WTC11 (cell line): Measurements from ENCODE around the gene KPNA3.

ENCODE experiments used
- CTCF ChIP-seq: fragments of 200-600 bp; IDR thresholded peaks from 2 replicates; pipeline ENCODE4 v1.8.0; 2022; ENCODE audit warnings: antibody characterized with exemption
- ELF4 ChIP-seq: sonication (generic); formaldehyde crosslinking; IDR thresholded peaks from 2 replicates; pipeline ENCODE4 v1.8.1; 2022; ENCODE audit warnings: low read depth, mild to moderate bottlenecking, moderate library complexity, missing genetic modification reagents
- ETV6 ChIP-seq: sonication (generic); formaldehyde crosslinking; IDR thresholded peaks from 2 replicates; pipeline ENCODE4 v1.8.1; 2022; ENCODE audit warnings: mild to moderate bottlenecking, missing genetic modification reagents
- FOXP4 ChIP-seq: sonication (generic); formaldehyde crosslinking; IDR thresholded peaks from 2 replicates; pipeline ENCODE4 v1.8.0; 2022; ENCODE audit warnings: mild to moderate bottlenecking, missing genetic modification reagents
- MXD4 ChIP-seq: fragments of 250-450 bp; sonication (Bioruptor Pico); IDR thresholded peaks from 2 replicates; pipeline ENCODE4 v1.8.0; 2021; ENCODE audit warnings: mild to moderate bottlenecking, moderate library complexity, borderline replicate concordance
- NFYB ChIP-seq: sonication (generic); formaldehyde crosslinking; conservative IDR thresholded peaks from 2 replicates; pipeline ENCODE4 v1.8.0; 2022; ENCODE audit warnings: low read depth, missing genetic modification reagents
- STAT6 ChIP-seq: sonication (generic); formaldehyde crosslinking; conservative IDR thresholded peaks from 2 replicates; pipeline ENCODE4 v1.8.1; 2023; ENCODE audit warnings: mild to moderate bottlenecking, low read depth, missing genetic modification reagents, moderate library complexity
- ZSCAN18 ChIP-seq: fragments of 250-450 bp; sonication (Bioruptor Pico); IDR thresholded peaks from 2 replicates; pipeline ENCODE4 v2.1.2; 2022; ENCODE audit warnings: mild to moderate bottlenecking, moderate library complexity

- no peak for TF ChIP-seq NFYB (CRISPR knock-in tag)
- no peak for TF ChIP-seq CTCF
- TF ChIP-seq ELF4 (CRISPR knock-in tag), result no peak
- no peak for TF ChIP-seq ZSCAN18 (CRISPR knock-in tag)
- no peak for TF ChIP-seq FOXP4 (CRISPR knock-in tag)
- no peak for TF ChIP-seq ETV6
- TF ChIP-seq STAT6 (CRISPR knock-in tag), result no peak
- TF ChIP-seq MXD4, result no peak
Observed at GRCh38 chr13:49812812-49813211, 20.3 kb upstream of the KPNA3 start.
